Thyroid gland (tissue), 4 donors: ENCODE results near the gene PKN1. TPM values are rescaled to one million over a fixed set of nuclear protein-coding genes. Genes with fewer than 3 reads are reported as not detected.
A peak's percentile ranks its signal among the peaks of the same experiment; 100 is the strongest.

Source experiments
- DNase-seq, 2 donors: peaks; one replicate each; pipeline ENCODE4 v3.0.0-alpha.2; 2019
- H3K27ac ChIP-seq, 3 donors: fragments of 200-600 bp; sonication (generic); 1 replicate in 2 of 3; 2 replicates in 1 of 3; pipeline ENCODE4 v1.5.1; 2016 to 2019; ENCODE audit warnings: mild to moderate bottlenecking in 1 of 3, moderate library complexity in 1 of 3
- H3K27me3 ChIP-seq: fragments of 200-600 bp; sonication (generic); one replicate; pipeline ENCODE4 v1.5.1; 2019
- H3K36me3 ChIP-seq, 2 donors: fragments of 200-600 bp; sonication (generic); one replicate each; pipeline ENCODE4 v1.5.1; 2016 to 2019
- H3K4me1 ChIP-seq, 2 donors: fragments of 200-600 bp; sonication (generic); one replicate each; pipeline ENCODE4 v1.5.1; 2017 to 2019
- H3K4me3 ChIP-seq, 3 donors: fragments of 200-600 bp; sonication (generic); replicated peaks in 1 of 3; 1 replicate in 2 of 3; 2 replicates in 1 of 3; pipeline ENCODE4 v1.5.1; 2016; ENCODE audit warnings: mild to moderate bottlenecking in 1 of 3
- H3K9me3 ChIP-seq: fragments of 200-600 bp; sonication (generic); one replicate; pipeline ENCODE4 v1.5.1; 2017
- POLR2A ChIP-seq, 2 donors: fragments of 450-650 bp; IDR thresholded peaks; one replicate each; pipeline ENCODE4 v1.6.1; 2017; ENCODE audit warnings: antibody characterized with exemption in 2 of 2, mild to moderate bottlenecking in 2 of 2, moderate library complexity in 1 of 2
- WGBS, 2 donors: methylation state at CpG; one replicate each; pipeline ENCODE4 v1.1.5; 2017; 5-methylcytosine and 5-hydroxymethylcytosine counted together
- intact Hi-C: fragments of 100-400 bp; cut with DNase I; formaldehyde crosslinking; loops from one replicate; pipeline ENCODE4 v1.15.1; 2023
- total RNA-seq, 4 donors: library from RNA; depleted of rRNA; stranded (reverse); fragments of >200 nt; gene quantifications; one replicate each; pipeline ENCODE4 v1.2.3, GENCODE V29; 2016
- TF ChIP-seq, protein P1 (sequence below), 6 experiments: fragments of 200-600 bp in 3 of 6; fragments of 450-650 bp in 3 of 6; sonication (generic) in 3 of 6; IDR thresholded peaks; one replicate each; pipeline ENCODE4 v1.5.1; 2016 to 2019; ENCODE audit warnings: antibody characterized with exemption in 6 of 6, mild to moderate bottlenecking in 2 of 6, inconsistent platforms in 1 of 6, moderate library complexity in 1 of 6

PKN1 gene
- total RNA-seq, 4 donors from 2014 or later, result 66.5 to 79.8 (median 74.2) TPM

DNA sequence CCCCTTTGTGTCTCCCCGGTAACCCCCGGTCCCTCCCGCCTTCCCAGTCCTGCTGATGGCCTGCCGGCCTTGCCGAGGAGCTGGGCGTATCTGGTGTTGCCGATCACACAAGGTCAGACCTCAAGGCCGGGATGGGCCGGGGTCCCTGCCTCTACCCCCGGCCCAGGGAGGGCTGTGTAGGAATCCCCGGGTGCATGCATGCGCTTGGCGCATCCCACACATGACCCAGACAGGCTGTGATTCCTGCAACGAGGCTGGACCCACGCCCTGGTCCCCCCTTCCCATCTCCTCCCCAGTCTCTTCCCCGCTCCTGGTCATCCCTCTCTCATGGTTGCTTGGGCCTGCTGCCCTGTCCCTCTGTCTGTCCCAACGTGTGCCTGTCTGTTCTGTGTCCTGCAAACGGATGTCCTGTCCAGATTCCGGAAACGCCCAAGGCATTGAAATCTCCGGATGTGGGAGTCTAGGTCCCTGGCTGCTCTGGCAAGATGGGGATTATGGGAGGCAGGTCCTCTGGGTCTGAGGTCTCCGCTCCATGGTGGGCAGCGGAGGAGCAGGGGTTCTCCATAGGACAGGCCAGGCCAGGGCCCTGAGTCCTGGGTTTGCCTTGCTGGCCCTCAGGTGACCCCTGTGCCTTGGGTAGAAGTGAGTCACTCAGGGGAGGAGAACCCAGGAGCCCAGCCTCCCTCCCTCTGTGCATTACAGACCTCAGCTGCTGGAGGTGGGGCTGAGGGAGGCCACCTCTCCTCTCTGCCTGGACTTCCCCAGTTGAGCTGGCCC lies 1.6 kb downstream of the PKN1 start:
- Histone ChIP-seq H3K4me3 (peak overlapping the region in 1 of 3 donors; percentile 79), H3K27me3 (no peaks in the 10 kb centered on the region), H3K4me1 (peaks cover 8 to 17% of the 10 kb centered on the region in 2 donors), H3K27ac (peak overlapping the region; percentile 52 to 72 (median 67)), H3K36me3 (no peaks in the 10 kb centered on the region), H3K9me3 (no peaks in the 10 kb centered on the region)
- DNase-seq, result peak; percentile 18 to 36
- intact Hi-C loops, result no loop called here
- TF ChIP-seq POLR2A (IDR thresholded peaks at IDR 0.05), result no peak
- TF ChIP-seq, protein P1, sequence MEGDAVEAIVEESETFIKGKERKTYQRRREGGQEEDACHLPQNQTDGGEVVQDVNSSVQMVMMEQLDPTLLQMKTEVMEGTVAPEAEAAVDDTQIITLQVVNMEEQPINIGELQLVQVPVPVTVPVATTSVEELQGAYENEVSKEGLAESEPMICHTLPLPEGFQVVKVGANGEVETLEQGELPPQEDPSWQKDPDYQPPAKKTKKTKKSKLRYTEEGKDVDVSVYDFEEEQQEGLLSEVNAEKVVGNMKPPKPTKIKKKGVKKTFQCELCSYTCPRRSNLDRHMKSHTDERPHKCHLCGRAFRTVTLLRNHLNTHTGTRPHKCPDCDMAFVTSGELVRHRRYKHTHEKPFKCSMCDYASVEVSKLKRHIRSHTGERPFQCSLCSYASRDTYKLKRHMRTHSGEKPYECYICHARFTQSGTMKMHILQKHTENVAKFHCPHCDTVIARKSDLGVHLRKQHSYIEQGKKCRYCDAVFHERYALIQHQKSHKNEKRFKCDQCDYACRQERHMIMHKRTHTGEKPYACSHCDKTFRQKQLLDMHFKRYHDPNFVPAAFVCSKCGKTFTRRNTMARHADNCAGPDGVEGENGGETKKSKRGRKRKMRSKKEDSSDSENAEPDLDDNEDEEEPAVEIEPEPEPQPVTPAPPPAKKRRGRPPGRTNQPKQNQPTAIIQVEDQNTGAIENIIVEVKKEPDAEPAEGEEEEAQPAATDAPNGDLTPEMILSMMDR (IDR thresholded peaks at IDR 0.05), result no peak
- WGBS, 2 donors, result 47 to 71% methylated on average over 19 to 23 of the region's 23 CpGs

DNA sequence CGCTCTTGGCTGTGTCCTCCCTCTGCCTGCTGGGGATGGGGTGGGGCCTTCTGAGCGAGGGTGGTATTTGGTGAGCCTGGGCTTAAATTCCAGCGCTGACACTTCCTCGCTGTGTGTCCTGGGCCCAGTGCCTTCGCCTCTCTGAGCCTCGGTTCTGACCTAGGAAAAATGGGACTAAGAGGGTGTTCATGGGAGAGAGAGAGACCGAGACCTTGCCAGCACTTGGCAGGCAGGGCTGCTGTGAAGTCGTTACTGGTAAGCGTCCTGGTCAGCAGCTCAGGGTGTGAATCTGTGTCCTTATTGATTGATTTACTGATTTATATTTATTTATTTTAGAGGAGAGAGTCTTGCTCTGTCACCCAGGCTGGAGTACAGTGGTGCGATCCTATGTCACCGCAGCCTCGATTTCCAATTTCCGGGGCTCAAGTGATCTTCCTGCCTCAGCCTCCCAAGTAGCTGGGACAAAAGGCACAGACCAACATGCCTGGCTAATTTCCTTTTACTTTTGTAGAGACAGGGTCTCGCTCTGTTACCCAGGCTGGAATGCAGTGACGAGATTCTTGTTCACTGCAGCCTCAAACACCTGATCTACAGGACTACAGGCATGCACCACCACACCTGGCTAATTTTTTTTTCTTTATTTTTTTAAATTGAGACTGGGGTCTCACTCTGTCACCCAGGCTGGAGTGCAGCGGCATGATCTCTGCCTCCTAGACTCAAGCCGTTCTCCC lies 2.4 kb downstream of the PKN1 start:
- no peaks in the 10 kb centered on the region for H3K27me3 ChIP-seq
- 72 to 73% methylated on average over 15 of the region's 17 CpGs for WGBS, 2 donors
- H3K27ac ChIP-seq, result peak overlapping the region in 2 of 3 donors; percentile 67 to 72
- no peaks in the 10 kb centered on the region for H3K9me3 ChIP-seq
- peaks cover 8 to 17% of the 10 kb centered on the region in 2 donors for H3K4me1 ChIP-seq
- intact Hi-C loops, result no loop called here
- no peak for TF ChIP-seq POLR2A (IDR thresholded peaks at IDR 0.05)
- TF ChIP-seq, protein P1 (IDR thresholded peaks at IDR 0.05), result no peak
- no peak overlapping the region for H3K4me3 ChIP-seq
- no peaks in the 10 kb centered on the region for H3K36me3 ChIP-seq
- DNase-seq, result no peak

DNA sequence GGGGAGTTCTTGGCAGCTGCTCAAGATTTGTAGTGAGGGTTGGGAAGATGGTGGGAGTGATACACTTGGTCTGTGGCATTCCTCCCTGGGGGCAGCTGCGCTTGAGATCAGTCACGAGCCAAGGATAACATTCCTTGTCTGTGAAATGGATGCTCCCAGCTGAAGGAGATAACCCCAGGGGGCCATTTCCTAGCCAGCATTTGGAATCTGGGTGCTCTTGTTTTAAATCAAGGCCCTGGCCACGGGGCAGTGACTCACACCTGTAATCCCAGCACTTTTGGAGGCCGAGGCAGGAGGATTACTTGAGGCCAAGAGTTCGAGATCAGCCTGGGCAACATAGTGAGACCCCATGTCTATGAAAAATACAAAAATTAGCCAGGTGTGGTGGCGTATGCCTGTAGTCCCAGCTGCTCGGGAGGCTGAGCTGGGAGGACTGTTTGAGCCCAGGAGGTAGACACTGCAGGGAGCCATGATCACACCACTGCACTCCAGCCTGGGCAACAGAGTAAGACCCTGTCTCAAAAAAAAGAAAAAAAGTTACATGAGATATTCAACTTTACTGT lies 4.6 kb downstream of the PKN1 start:
- Histone ChIP-seq H3K9me3 (no peaks in the 10 kb centered on the region), H3K4me3 (no peak overlapping the region), H3K27me3 (no peaks in the 10 kb centered on the region), H3K36me3 (peaks cover 10% of the 10 kb centered on the region in 2 donors), H3K4me1 (peaks cover 8 to 12% of the 10 kb centered on the region in 2 donors), H3K27ac (no peak overlapping the region)
- TF ChIP-seq, protein P1 (IDR thresholded peaks at IDR 0.05), result no peak
- TF ChIP-seq POLR2A (IDR thresholded peaks at IDR 0.05), result no peak
- 93 to 100% methylated on average over 5 to 7 of the region's 7 CpGs for WGBS, 2 donors
- intact Hi-C loops, result no loop called here
- no peak for DNase-seq

DNA sequence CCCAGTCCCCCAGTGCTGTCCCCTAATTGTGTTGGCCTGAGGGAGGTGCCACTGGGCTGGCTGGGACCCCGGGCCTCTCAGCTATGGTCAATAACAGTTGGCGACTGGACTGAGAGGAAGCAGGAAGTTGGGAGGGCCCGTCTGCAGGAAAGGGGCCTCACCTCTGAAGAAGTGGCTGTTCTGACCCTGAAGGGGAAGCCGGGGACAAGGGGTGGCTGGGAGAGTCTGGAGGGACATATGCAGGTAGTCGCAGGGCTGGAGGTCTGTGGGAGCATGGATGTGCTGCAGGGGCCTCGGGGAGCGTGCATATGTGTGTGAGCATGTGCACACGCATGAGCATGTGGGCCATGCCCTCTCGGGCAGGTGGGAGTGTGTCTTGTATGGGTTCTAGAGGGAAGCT lies 5.9 kb downstream of the PKN1 start:
- intact Hi-C loops, result no loop called here
- Histone ChIP-seq H3K4me1 (peaks cover 6 to 10% of the 10 kb centered on the region in 2 donors), H3K27me3 (no peaks in the 10 kb centered on the region), H3K36me3 (peaks cover 23 to 24% of the 10 kb centered on the region in 2 donors), H3K27ac (no peak overlapping the region), H3K4me3 (no peak overlapping the region), H3K9me3 (no peaks in the 10 kb centered on the region)
- TF ChIP-seq POLR2A (IDR thresholded peaks at IDR 0.05), result no peak
- TF ChIP-seq, protein P1 (IDR thresholded peaks at IDR 0.05), result no peak
- no peak for DNase-seq
- 71 to 83% methylated on average over 9 of the region's 9 CpGs for WGBS, 2 donors
